ENCODE results near the gene ZSCAN25.
"Not testable (repeated sequence)": the region's sequence is repeated elsewhere in the genome, so short reads cannot be mapped to it uniquely, and the experiment has no call there.

ZSCAN25 gene

GRCh38 chr7:99651290-99651689 lies 34.5 kb downstream of the ZSCAN25 start:
- no peak for DNase-seq

DNA sequence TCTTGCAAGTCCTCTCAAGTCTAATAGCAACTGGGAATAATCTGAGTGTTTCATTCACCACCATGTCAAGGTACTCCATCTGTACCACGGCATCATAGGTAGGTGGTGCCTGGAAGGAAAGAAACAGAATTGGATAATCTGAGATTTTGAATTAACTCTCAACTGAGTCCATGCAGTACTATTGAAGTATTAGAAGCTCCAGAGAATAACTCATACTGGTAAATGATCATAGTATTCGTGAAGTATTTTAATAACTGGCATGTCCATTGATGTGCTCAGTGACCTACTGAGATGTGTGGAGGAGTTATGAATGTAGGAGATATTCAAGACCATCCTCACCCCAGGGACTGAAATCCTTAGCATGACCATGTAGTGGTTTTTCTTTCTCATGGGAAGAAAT lies 35.9 kb downstream of the ZSCAN25 start:
- DNase-seq: no peak

- not testable (repeated sequence) for DNase-seq
These were observed 36.5 kb downstream of the ZSCAN25 start for GRCh38 chr7:99653269-99653668.

- DNase-seq: no peak
These were observed 37.0 kb downstream of the ZSCAN25 start for GRCh38 chr7:99653754-99654153.

GRCh38 chr7:99654626-99655025 lies 37.9 kb downstream of the ZSCAN25 start:
- DNase-seq: not testable (repeated sequence)

- DNase-seq: not testable (repeated sequence)
These were observed 41.1 kb downstream of the ZSCAN25 start for GRCh38 chr7:99657879-99658278.

GRCh38 chr7:99665312-99666012 lies 48.7 kb downstream of the ZSCAN25 start:
- no peak for DNase-seq

GRCh38 chr7:99666013-99666395 lies 49.3 kb downstream of the ZSCAN25 start:
- no peak for DNase-seq

GRCh38 chr7:99667179-99667578 lies 50.4 kb downstream of the ZSCAN25 start:
- DNase-seq: no peak

DNA sequence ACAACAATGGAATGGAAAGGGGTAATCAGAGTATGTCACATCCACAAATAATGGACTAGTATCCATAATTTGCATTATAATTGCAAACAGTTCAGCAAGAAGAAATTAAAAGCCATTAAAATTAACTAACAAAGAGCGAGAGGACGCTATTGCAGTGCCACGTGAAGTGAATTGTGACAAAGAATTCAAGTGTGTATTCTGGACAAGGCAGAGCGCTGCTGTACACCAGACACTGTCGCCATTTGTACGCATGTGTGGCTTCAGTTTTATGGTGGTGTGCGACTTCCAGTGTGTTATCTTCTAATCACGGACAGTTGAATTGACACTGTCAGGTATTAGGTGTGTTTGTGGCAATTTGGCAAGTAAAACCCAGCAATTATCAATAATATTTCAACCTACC lies 51.8 kb downstream of the ZSCAN25 start:
- DNase-seq: no peak

GRCh38 chr7:99669782-99670181 lies 53.0 kb downstream of the ZSCAN25 start:
- no peak for DNase-seq

- no peak for DNase-seq
These were observed 55.8 kb downstream of the ZSCAN25 start for GRCh38 chr7:99672573-99672972.

DNA sequence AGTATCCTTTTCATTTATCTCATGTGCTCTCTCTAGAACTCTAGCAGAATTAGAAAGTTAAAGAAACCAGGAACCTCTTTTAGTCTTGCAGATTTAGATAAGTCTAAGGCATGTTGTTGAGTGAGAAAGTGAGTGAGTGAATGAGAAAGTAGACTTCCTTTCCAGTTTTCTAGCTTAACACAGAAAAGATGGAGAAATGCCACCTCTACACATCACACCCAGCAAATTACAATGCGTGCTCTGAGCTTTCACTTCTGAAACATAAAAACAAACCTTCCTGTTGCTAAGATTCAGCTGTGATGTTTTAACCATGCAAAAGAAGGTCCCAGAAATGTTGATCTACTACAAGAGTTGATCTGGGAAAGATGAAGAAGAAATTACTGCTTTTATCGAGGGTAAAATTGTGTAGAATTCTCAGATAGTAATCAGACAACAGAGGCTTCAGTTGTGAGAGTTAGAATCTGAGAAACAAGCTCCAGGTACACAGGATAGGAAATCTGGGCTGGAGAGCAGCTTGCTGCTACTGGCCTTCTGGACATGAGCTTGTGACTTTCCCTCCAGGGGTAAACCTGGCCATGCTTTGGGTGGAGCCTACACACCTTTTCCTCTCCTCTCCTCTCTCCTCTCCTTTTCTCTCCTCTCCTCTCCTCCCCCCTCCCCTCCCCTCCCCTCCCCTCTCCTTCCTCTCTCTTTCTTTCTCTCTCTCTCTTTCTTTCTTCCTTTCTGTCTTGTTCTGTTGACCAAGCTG lies 58.4 kb downstream of the ZSCAN25 start:
- DNase-seq: no peak

GRCh38 chr7:99677013-99677647 lies 60.4 kb downstream of the ZSCAN25 start:
- no peak for DNase-seq

- no peak for DNase-seq
These were observed 60.9 kb downstream of the ZSCAN25 start for GRCh38 chr7:99677648-99678045.

- no peak for DNase-seq
These were observed 62.3 kb downstream of the ZSCAN25 start for GRCh38 chr7:99679032-99679399.

- no peak for DNase-seq
These were observed 62.9 kb downstream of the ZSCAN25 start, which contains the start of gene CYP3A5 for GRCh38 chr7:99679400-99680191. Gene CYP3A5 (minus strand): TSS chr7:99679996. CDS start chr7:99679896, 100 bp downstream.
